HCT116 (cell line): Measurements from ENCODE around the gene WNT7B.

Experiments used
- ATF3 ChIP-seq: IDR thresholded peaks from 2 replicates; pipeline ENCODE4 v1.6.1; 2012
- CTCF ChIP-seq, 3 experiments: fragments of 200-600 bp in 1 of 3; sonication (generic) in 1 of 3; IDR thresholded peaks in 2 of 3; conservative IDR thresholded peaks in 1 of 3; 2 replicates each; pipeline ENCODE4 v1.5.1; 2012 to 2017; ENCODE audit warnings: low read depth in 2 of 3, low read length in 2 of 3, antibody characterized with exemption in 1 of 3, borderline replicate concordance in 1 of 3, control low read depth in 1 of 3, mild to moderate bottlenecking in 1 of 3, mixed read lengths in 1 of 3, mixed run types in 1 of 3, moderate library complexity in 1 of 3; ENCODE audit not compliant: insufficient read depth in 1 of 3
- EZH2phosphoT487 ChIP-seq: fragments of 200-600 bp; IDR thresholded peaks from 2 replicates; pipeline ENCODE4 v1.6.1; 2018; ENCODE audit warnings: antibody characterized with exemption, borderline replicate concordance
- JUND ChIP-seq: IDR thresholded peaks from 2 replicates; pipeline ENCODE4 v1.6.1; 2012
- MAX ChIP-seq: IDR thresholded peaks from 2 replicates; pipeline ENCODE4 v1.6.1; 2012
- POLR2A ChIP-seq: IDR thresholded peaks from 2 replicates; pipeline ENCODE4 v1.7.0; 2011; ENCODE audit warnings: borderline replicate concordance; ENCODE audit not compliant: insufficient read depth, insufficient read length; ENCODE audit errors: extremely low read depth
- POLR2AphosphoS5 ChIP-seq: IDR thresholded peaks from 2 replicates; pipeline ENCODE4 v1.6.1; 2011; ENCODE audit warnings: mild to moderate bottlenecking, low read depth, low read length, moderate library complexity
- SP1 ChIP-seq: IDR thresholded peaks from 2 replicates; pipeline ENCODE4 v1.6.1; 2012; ENCODE audit warnings: low read depth
- ZNF274 ChIP-seq: fragments of 200-500 bp; sonication (Bioruptor generic); IDR thresholded peaks from 2 replicates; pipeline ENCODE4 v1.6.1; 2014; ENCODE audit warnings: mild to moderate bottlenecking, low read depth, low read length, inconsistent platforms

GRCh38 chr22:45882881-45883810 is 93.8 kb downstream of the WNT7B start:
- TF ChIP-seq CTCF (IDR thresholded peaks at IDR 0.05 in 2 of 3, conservative IDR thresholded peaks at IDR 0.05 in 1 of 3; ENCODE audit: borderline replicate concordance in 1 of 3, insufficient read depth in 1 of 3, low read depth in 2 of 3, low read length in 2 of 3) (no peak), POLR2AphosphoS5 (no peak), EZH2phosphoT487 (no peak), POLR2A (no peak), ZNF274 (no peak), MAX (no peak), JUND (no peak), ATF3 (no peak), SP1 (no peak)
